NCI-H187 treated with DMSO at 0.1 percent for 48 hours (cell line): ENCODE results near the gene MLLT3.

Experiments used
- DNase-seq: peaks from one replicate; lab custom pipeline; 2025; lab: John Stamatoyannopoulos, UW

Gene MLLT3

GRCh38 chr9:20557285-20557684 is 65.0 kb downstream of the MLLT3 start:
- no peak for DNase-seq

- DNase-seq: no peak
Observed at GRCh38 chr9:20553558-20554149, 68.6 kb downstream of the MLLT3 start.

- DNase-seq: no peak
Observed at GRCh38 chr9:20552874-20553557, 69.3 kb downstream of the MLLT3 start.

- DNase-seq: no peak
Observed at GRCh38 chr9:20551835-20552234, 70.5 kb downstream of the MLLT3 start.

GRCh38 chr9:20551236-20551635 is 71.1 kb downstream of the MLLT3 start:
- no peak for DNase-seq

GRCh38 chr9:20550326-20550725 is 72.0 kb downstream of the MLLT3 start:
- DNase-seq: no peak

GRCh38 chr9:20549053-20549452 is 73.2 kb downstream of the MLLT3 start:
- DNase-seq: no peak

GRCh38 chr9:20545023-20545622 is 77.2 kb downstream of the MLLT3 start:
- no peak for DNase-seq

GRCh38 chr9:20540169-20540863 is 82.0 kb downstream of the MLLT3 start:
- DNase-seq: no peak

- DNase-seq: no peak
Observed at GRCh38 chr9:20538956-20539355, 83.3 kb downstream of the MLLT3 start.

GRCh38 chr9:20538092-20538491 is 84.2 kb downstream of the MLLT3 start:
- DNase-seq: no peak

- no peak for DNase-seq
Observed at GRCh38 chr9:20537294-20537693, 85.0 kb downstream of the MLLT3 start.

- DNase-seq: no peak
Observed at GRCh38 chr9:20532584-20532983, 89.7 kb downstream of the MLLT3 start.

- no peak for DNase-seq
Observed at GRCh38 chr9:20529837-20530236, 92.5 kb downstream of the MLLT3 start.

GRCh38 chr9:20528253-20528652 is 94.0 kb downstream of the MLLT3 start:
- DNase-seq: no peak

GRCh38 chr9:20526500-20527319 is 95.6 kb downstream of the MLLT3 start:
- DNase-seq: no peak

- no peak for DNase-seq
Observed at GRCh38 chr9:20524776-20525175, 97.5 kb downstream of the MLLT3 start.

- no peak for DNase-seq
Observed at GRCh38 chr9:20518737-20519136, 103.6 kb downstream of the MLLT3 start.

GRCh38 chr9:20513126-20513913 is 109.0 kb downstream of the MLLT3 start:
- DNase-seq: no peak

GRCh38 chr9:20512636-20513035 is 109.7 kb downstream of the MLLT3 start:
- no peak for DNase-seq

- no peak for DNase-seq
Observed at GRCh38 chr9:20512106-20512505, 110.2 kb downstream of the MLLT3 start.
